Measurements from ENCODE around the gene TXNDC12. TPM values are rescaled to one million over a fixed set of nuclear protein-coding genes. Genes with fewer than 3 reads are reported as not detected.

Gene TXNDC12
- total RNA-seq, 1 donor from 2014 or later = 15.3 TPM

GRCh38 chr1:51997974-51998382 is 57.0 kb downstream of the TXNDC12 start:
- DNase-seq = no peak

- peak; percentile 17 for DNase-seq
Observed at GRCh38 chr1:51990478-51990965, 64.5 kb downstream of the TXNDC12 start, which contains the start of gene RAB3B. RAB3B (minus strand) TSS chr1:51990700; CDS start chr1:51977117, 13,583 bp downstream.

DNA sequence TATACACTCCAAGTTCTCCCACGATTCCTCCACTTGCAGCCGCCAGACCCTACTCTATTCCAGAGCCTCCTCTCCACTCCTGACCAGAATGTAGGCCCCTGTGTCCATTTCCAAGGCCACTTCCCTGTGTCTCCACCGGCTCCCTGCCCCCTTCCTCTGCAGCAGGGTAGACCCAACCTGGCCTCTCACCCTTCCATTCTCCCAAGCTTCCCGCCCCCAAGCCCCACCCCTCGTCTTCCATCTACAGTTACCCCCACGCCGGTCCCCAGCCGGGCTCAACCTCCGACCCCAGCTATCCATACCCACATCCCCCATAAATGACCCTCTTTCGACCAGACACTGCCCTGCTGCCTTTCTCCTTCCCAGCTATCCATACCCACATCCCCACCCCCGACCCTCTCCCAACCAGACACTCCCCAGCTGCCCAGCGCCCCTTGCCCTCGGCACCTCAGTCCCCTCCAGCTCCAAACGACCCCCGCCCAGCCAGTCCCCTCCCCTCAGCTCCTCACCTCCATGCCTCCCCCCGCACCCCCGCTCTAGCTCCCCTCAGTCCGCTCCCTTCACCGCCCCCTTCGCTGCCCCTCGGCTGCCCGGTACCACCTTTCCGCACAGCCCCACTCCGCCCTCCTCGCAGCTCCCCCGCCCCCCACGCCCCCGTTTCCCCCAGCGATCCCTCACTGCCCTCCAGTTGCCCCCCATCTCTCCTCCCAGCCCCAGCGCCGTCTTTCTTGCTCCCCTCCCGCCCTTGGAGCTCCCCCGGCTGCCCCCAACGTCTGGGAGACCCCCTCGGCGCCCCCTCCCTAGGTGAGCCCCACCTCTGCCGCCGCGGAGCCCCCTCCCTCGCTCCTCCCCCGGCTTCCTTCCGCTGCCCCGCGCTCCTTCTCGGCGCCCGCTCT is 65.2 kb downstream of the TXNDC12 start:
- DNase-seq = no peak

DNA sequence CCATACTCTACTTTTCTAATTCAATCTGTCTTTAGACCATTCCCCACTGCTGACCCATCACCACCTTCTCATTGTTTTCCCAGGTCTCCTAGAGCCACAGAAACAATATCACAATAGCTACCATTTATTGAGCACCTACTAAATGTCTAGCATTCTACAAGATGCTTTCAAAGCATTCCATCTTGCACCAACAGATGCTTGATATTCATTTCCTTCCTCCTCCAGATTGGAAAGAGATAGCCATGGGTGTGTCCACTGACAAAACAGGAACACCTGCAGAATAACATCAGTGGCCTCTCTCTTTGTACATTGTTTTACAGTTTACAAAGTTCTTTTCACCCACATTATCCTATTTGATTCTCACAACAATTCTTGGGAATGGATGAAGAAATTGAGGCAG is 66.7 kb downstream of the TXNDC12 start:
- no peak for DNase-seq

DNA sequence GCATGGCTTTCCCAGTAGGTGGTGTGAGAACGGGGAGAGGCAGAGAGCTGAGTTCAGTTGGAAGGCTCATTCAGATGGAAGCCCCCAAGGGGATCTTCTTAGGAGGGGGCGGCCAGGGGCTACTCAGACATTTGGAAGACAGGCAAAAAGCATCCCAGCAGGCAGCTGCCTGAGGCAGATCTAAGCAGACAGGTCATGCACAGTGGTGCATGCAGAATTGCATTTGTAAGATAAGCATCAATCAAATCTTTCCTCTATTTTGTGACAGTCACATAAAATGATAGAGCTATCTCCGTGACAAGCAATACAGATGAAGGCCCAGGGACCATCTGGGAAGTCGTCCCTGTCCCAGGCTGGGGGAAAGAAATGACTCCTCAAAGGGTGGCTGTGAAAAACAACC is 68.3 kb downstream of the TXNDC12 start:
- DNase-seq = no peak

DNA sequence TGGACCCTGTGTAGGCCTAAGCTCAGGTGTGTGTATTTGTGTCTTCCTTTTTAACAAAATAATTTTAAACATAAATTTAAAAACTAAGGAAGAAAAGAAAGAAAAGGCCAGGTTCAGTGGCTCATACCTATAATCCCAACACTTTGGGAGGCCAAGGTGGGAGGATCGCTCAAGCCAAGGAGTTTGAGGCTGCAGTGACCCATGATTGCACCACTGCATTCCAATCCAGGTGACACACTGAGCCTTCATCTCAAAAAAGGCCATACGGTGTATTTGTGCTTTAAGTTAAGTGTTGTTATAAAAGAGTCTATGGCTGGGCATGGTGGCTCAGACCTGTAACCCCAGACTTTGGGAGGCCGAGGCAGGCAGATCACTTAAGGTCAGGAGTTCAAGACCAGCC is 72.8 kb downstream of the TXNDC12 start:
- DNase-seq = no peak

GRCh38 chr1:51981555-51981954 is 73.4 kb downstream of the TXNDC12 start:
- DNase-seq = no peak

GRCh38 chr1:51978099-51978498 is 76.9 kb downstream of the TXNDC12 start:
- no peak for DNase-seq

DNA sequence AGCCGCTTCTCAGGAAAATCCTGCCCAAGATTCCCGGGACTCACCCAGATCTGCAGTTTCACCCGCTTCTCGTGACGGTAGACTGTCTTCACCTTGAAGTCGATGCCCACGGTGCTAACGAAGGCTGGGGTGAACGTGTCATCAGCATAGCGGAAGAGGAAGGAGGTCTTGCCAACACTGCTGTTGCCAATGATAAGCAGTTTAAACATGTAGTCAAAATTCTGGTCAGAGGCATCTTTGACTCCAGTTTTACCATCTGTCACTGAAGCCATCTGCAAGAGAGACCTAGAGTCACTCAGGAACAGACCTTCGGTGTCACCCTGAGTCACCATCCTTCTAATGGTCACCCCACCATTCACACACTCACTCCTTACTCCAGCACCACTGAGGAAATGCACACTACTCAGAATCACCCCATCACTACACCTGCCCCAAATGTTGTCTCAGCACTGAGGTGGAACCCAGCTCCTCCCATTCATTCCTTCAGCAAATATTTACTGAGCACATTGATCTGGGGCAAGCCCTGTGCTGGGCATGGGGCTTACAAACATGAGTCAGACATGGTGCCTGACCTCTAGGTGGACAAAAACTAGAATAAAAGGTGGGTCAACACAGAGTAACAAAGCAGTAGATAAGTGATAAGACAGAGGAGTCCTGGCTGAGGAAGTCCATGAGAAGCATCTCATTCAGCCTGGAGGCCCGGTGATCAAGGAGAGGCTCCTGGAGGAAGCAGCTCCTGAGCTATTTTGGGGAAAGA is 78.0 kb downstream of the TXNDC12 start:
- no peak for DNase-seq

GRCh38 chr1:51973587-51974474 is 81.2 kb downstream of the TXNDC12 start:
- no peak for DNase-seq

Small RNA genes lying within 50 kb of the gene (small RNA-seq; reads per million reads assigned to genes)
- not detected for gene RN7SL290P
- gene RNA5SP48 = not detected

Other genes starting within 250 kb of the TXNDC12 start
- 76.0 TPM for gene NRDC, start 176.5 kb downstream of the TXNDC12 start, total RNA-seq
- 8.4 TPM for gene RAB3B, start 64.5 kb downstream of the TXNDC12 start, total RNA-seq
- 10.5 TPM for gene KTI12, start 21.4 kb downstream of the TXNDC12 start, total RNA-seq
- 178 TPM for gene BTF3L4, start 1.1 kb upstream of the TXNDC12 start, total RNA-seq
- gene ZFYVE9, start 86.9 kb upstream of the TXNDC12 start, total RNA-seq = 85.6 TPM

All from occipital lobe (tissue), 3 donors.